ENCODE results near the gene KCNJ18.
"Not testable (repeated sequence)": the region's sequence is repeated elsewhere in the genome, so short reads cannot be mapped to it uniquely, and the experiment has no call there.

Gene KCNJ18

GRCh38 chr17:21669616-21670360, 22.5 kb upstream of the KCNJ18 start:
- DNase-seq (ENCODE audit: low read depth) = not testable (repeated sequence)

GRCh38 chr17:21670361-21671155, 21.8 kb upstream of the KCNJ18 start:
- not testable (repeated sequence) for DNase-seq (ENCODE audit: low read depth); H3K4me3 ChIP-seq (replicated peaks; ENCODE audit: low read depth, low read length)

More at GRCh38 chr17:21669616-21670360, 22.5 kb upstream of the KCNJ18 start:
- not testable (repeated sequence) for H3K4me3 ChIP-seq (replicated peaks; ENCODE audit: low read depth, low read length)

- not testable (repeated sequence) for H3K4me3 ChIP-seq (replicated peaks; ENCODE audit: low read depth, low read length); DNase-seq (ENCODE audit: low read depth)
Measured at GRCh38 chr17:21671437-21671836, 20.9 kb upstream of the KCNJ18 start.

GRCh38 chr17:21671871-21672270, 20.5 kb upstream of the KCNJ18 start:
- not testable (repeated sequence) for DNase-seq (ENCODE audit: low read depth); H3K4me3 ChIP-seq (replicated peaks; ENCODE audit: low read depth, low read length)

GRCh38 chr17:21673451-21674241, 18.7 kb upstream of the KCNJ18 start:
- DNase-seq (ENCODE audit: low read depth) = not testable (repeated sequence)

GRCh38 chr17:21674242-21674731, 18.0 kb upstream of the KCNJ18 start:
- DNase-seq (ENCODE audit: low read depth) = no peak
- no peak overlapping the region for H3K4me3 ChIP-seq (replicated peaks; ENCODE audit: low read depth, low read length)

More at GRCh38 chr17:21673451-21674241, 18.7 kb upstream of the KCNJ18 start:
- not testable (repeated sequence) for H3K4me3 ChIP-seq (replicated peaks; ENCODE audit: low read depth, low read length)

GRCh38 chr17:21674891-21675738, 17.2 kb upstream of the KCNJ18 start:
- H3K4me3 ChIP-seq (replicated peaks; ENCODE audit: low read depth, low read length); DNase-seq (ENCODE audit: low read depth): not testable (repeated sequence)

More at GRCh38 chr17:21674242-21674731, 18.0 kb upstream of the KCNJ18 start:
- TF ChIP-seq CTCF (IDR thresholded peaks at IDR 0.05; ENCODE audit: low read length, missing control alignments) = no peak

- not testable (repeated sequence) for H3K4me3 ChIP-seq (replicated peaks; ENCODE audit: low read depth, low read length)
Measured at GRCh38 chr17:21675739-21676130, 16.6 kb upstream of the KCNJ18 start.

GRCh38 chr17:21676281-21677111, 15.8 kb upstream of the KCNJ18 start:
- no peak for DNase-seq (ENCODE audit: low read depth)
- H3K4me3 ChIP-seq (replicated peaks; ENCODE audit: low read depth, low read length) = no peak overlapping the region
- no peak for TF ChIP-seq CTCF (IDR thresholded peaks at IDR 0.05; ENCODE audit: low read length, missing control alignments)

More at GRCh38 chr17:21675739-21676130, 16.6 kb upstream of the KCNJ18 start:
- not testable (repeated sequence) for DNase-seq (ENCODE audit: low read depth)

Measured in fibroblast of pulmonary artery (primary cell).